HepG2 (cell line): Measurements from ENCODE around the gene RNF182.

Experiments used
- KDM1A ChIP-seq: IDR thresholded peaks from 2 replicates; pipeline ENCODE4 v1.6.1; 2016; ENCODE audit warnings: missing compliant biosample characterization
- MYC ChIP-seq: sonication (generic); formaldehyde crosslinking; IDR thresholded peaks from 2 replicates; pipeline ENCODE4 v1.9.0; 2021; ENCODE audit warnings: missing genetic modification reagents, borderline replicate concordance
- POLR2A ChIP-seq, 2 experiments: IDR thresholded peaks; 2 replicates each; pipeline ENCODE4 v1.6.1; 2011; ENCODE audit warnings: low read depth in 2 of 2, low read length in 2 of 2, mild to moderate bottlenecking in 1 of 2, moderate library complexity in 1 of 2; ENCODE audit not compliant: insufficient read depth in 1 of 2
- SOX13 ChIP-seq, 3 experiments: fragments of 450-650 bp in 1 of 3; sonication (generic) in 1 of 3; formaldehyde crosslinking in 1 of 3; IDR thresholded peaks in 2 of 3; conservative IDR thresholded peaks in 1 of 3; 2 replicates each; pipeline versions ENCODE4 v1.5.0 to v1.6.1; 2016 to 2020; ENCODE audit warnings: antibody characterized with exemption in 1 of 3, mild to moderate bottlenecking in 1 of 3, missing compliant biosample characterization in 1 of 3, missing genetic modification reagents in 1 of 3, moderate library complexity in 1 of 3
- TAF1 ChIP-seq: sonication (generic); formaldehyde crosslinking; IDR thresholded peaks from 2 replicates; pipeline ENCODE4 v1.4.0; 2020; ENCODE audit warnings: missing genetic modification reagents
- TGIF2 ChIP-seq: IDR thresholded peaks from 2 replicates; pipeline ENCODE4 v1.6.1; 2016; ENCODE audit warnings: control low read depth, missing compliant biosample characterization
- YY1 ChIP-seq: IDR thresholded peaks from 2 replicates; pipeline ENCODE4 v1.6.1; 2011; ENCODE audit warnings: low read length, low read depth, moderate library complexity, mild to moderate bottlenecking; ENCODE audit not compliant: insufficient read depth, insufficient replicate concordance
- ZNF720 ChIP-seq: sonication (generic); formaldehyde crosslinking; IDR thresholded peaks from 2 replicates; pipeline ENCODE4 v1.4.0; 2020; ENCODE audit warnings: missing genetic modification reagents
- ZSCAN21 ChIP-seq: sonication (generic); formaldehyde crosslinking; IDR thresholded peaks from 2 replicates; pipeline ENCODE4 v1.8.0; 2022; ENCODE audit warnings: mild to moderate bottlenecking, missing genetic modification reagents, moderate library complexity, borderline replicate concordance
- TF ChIP-seq, protein P1 (sequence below): sonication (generic); formaldehyde crosslinking; IDR thresholded peaks from 2 replicates; pipeline ENCODE4 v1.8.1; 2022; ENCODE audit warnings: mild to moderate bottlenecking, missing genetic modification reagents
- TF ChIP-seq, protein P2 (sequence below): sonication (generic); formaldehyde crosslinking; IDR thresholded peaks from 2 replicates; pipeline ENCODE4 v1.4.0; 2020; ENCODE audit warnings: missing genetic modification reagents
- TF ChIP-seq, protein P3 (sequence below): sonication (generic); formaldehyde crosslinking; IDR thresholded peaks from 2 replicates; pipeline ENCODE4 v1.8.1; 2023; ENCODE audit warnings: missing genetic modification reagents, inconsistent platforms, borderline replicate concordance

DNA sequence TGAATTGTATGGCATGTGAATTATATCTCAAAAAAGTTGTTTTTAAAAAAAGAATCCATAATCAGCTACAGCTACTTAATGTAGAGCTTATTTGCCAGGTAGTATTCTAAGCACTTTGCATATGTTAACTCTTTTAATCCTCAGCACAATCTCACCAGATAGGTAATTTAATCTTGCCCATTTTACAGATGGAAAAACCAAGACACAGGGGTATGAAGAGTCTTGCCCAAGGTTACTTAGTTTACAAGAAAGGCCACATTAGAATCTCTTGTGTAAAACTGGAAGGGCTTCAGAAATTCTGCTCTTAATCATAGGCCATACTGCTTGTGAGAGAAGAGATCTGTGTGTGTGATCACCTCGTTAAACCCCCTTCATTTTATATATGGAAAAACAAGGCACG lies 13.4 kb upstream of the RNF182 start:
- TF ChIP-seq YY1 = no peak
- TF ChIP-seq POLR2A (IDR thresholded peaks at IDR 0.05; ENCODE audit: insufficient read depth in 1 of 2, low read depth in 2 of 2, low read length in 2 of 2) = no peak
- TF ChIP-seq TAF1 (CRISPR knock-in tag) = no peak
- no peak for TF ChIP-seq TGIF2
- TF ChIP-seq, protein P1, sequence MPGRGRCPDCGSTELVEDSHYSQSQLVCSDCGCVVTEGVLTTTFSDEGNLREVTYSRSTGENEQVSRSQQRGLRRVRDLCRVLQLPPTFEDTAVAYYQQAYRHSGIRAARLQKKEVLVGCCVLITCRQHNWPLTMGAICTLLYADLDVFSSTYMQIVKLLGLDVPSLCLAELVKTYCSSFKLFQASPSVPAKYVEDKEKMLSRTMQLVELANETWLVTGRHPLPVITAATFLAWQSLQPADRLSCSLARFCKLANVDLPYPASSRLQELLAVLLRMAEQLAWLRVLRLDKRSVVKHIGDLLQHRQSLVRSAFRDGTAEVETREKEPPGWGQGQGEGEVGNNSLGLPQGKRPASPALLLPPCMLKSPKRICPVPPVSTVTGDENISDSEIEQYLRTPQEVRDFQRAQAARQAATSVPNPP (CRISPR knock-in tag) = no peak
- no peak for TF ChIP-seq ZNF720 (CRISPR knock-in tag)
- TF ChIP-seq MYC (CRISPR knock-in tag) = no peak
- no peak for TF ChIP-seq SOX13 (IDR thresholded peaks at IDR 0.05)
- TF ChIP-seq SOX13 (CRISPR knock-in tag; conservative IDR thresholded peaks at IDR 0.05 in 1 of 2, IDR thresholded peaks at IDR 0.05 in 1 of 2) = no peak
- TF ChIP-seq KDM1A (CRISPR knock-in tag) = no peak
- TF ChIP-seq, protein P2, sequence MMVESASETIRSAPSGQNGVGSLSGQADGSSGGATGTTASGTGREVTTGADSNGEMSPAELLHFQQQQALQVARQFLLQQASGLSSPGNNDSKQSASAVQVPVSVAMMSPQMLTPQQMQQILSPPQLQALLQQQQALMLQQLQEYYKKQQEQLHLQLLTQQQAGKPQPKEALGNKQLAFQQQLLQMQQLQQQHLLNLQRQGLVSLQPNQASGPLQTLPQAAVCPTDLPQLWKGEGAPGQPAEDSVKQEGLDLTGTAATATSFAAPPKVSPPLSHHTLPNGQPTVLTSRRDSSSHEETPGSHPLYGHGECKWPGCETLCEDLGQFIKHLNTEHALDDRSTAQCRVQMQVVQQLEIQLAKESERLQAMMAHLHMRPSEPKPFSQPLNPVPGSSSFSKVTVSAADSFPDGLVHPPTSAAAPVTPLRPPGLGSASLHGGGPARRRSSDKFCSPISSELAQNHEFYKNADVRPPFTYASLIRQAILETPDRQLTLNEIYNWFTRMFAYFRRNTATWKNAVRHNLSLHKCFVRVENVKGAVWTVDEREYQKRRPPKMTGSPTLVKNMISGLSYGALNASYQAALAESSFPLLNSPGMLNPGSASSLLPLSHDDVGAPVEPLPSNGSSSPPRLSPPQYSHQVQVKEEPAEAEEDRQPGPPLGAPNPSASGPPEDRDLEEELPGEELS (CRISPR knock-in tag) = no peak
- TF ChIP-seq ZSCAN21 (CRISPR knock-in tag) = no peak
- TF ChIP-seq, protein P3, sequence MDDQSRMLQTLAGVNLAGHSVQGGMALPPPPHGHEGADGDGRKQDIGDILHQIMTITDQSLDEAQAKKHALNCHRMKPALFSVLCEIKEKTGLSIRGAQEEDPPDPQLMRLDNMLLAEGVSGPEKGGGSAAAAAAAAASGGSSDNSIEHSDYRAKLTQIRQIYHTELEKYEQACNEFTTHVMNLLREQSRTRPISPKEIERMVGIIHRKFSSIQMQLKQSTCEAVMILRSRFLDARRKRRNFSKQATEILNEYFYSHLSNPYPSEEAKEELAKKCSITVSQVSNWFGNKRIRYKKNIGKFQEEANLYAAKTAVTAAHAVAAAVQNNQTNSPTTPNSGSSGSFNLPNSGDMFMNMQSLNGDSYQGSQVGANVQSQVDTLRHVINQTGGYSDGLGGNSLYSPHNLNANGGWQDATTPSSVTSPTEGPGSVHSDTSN (CRISPR knock-in tag) = no peak
